TTC549 (cell line): ENCODE results near the gene KCNG4.
"Not testable (repeated sequence)": the region's sequence is repeated elsewhere in the genome, so short reads cannot be mapped to it uniquely, and the experiment has no call there.

Experiments
- FAIRE-seq: peaks from 2 replicates; lab custom pipeline; 2012; peaks lifted over from hg19 to GRCh38; lab: Jason Lieb, UNC

The KCNG4 gene

GRCh38 chr16:84234321-84235241 lies 5.2 kb downstream of the KCNG4 start:
- no peak for FAIRE-seq

- FAIRE-seq: no peak
These were observed 6.1 kb downstream of the KCNG4 start for GRCh38 chr16:84233748-84234147.

- FAIRE-seq: no peak
These were observed 6.8 kb downstream of the KCNG4 start for GRCh38 chr16:84232969-84233368.

- FAIRE-seq: no peak
These were observed 7.8 kb downstream of the KCNG4 start for GRCh38 chr16:84232060-84232459.

- no peak for FAIRE-seq
These were observed 10.3 kb downstream of the KCNG4 start for GRCh38 chr16:84229471-84229870.

GRCh38 chr16:84228256-84228838 lies 11.5 kb downstream of the KCNG4 start:
- no peak for FAIRE-seq

GRCh38 chr16:84227548-84227947 lies 12.3 kb downstream of the KCNG4 start:
- no peak for FAIRE-seq

- no peak for FAIRE-seq
These were observed 13.8 kb downstream of the KCNG4 start for GRCh38 chr16:84226026-84226425.

GRCh38 chr16:84225571-84225970 lies 14.2 kb downstream of the KCNG4 start:
- FAIRE-seq: no peak

GRCh38 chr16:84225126-84225525 lies 14.7 kb downstream of the KCNG4 start:
- FAIRE-seq: no peak

GRCh38 chr16:84224554-84224953 lies 15.3 kb downstream of the KCNG4 start:
- FAIRE-seq: no peak

- FAIRE-seq: no peak
These were observed 16.4 kb downstream of the KCNG4 start for GRCh38 chr16:84223456-84223855.

- no peak for FAIRE-seq
These were observed 19.0 kb downstream of the KCNG4 start for GRCh38 chr16:84220851-84221250.

GRCh38 chr16:84218956-84219355 lies 20.9 kb downstream of the KCNG4 start:
- no peak for FAIRE-seq

GRCh38 chr16:84218176-84218823 lies 21.5 kb downstream of the KCNG4 start:
- no peak for FAIRE-seq

GRCh38 chr16:84216144-84216543 lies 23.7 kb downstream of the KCNG4 start:
- FAIRE-seq: not testable (repeated sequence)

- FAIRE-seq: no peak
These were observed 24.3 kb downstream of the KCNG4 start for GRCh38 chr16:84215531-84215930.

- FAIRE-seq: no peak
These were observed 25.3 kb downstream of the KCNG4 start for GRCh38 chr16:84214451-84215066.

GRCh38 chr16:84212631-84213030 lies 27.2 kb downstream of the KCNG4 start:
- FAIRE-seq: no peak

- no peak for FAIRE-seq
These were observed 27.7 kb downstream of the KCNG4 start for GRCh38 chr16:84212154-84212553.

GRCh38 chr16:84209989-84210388 lies 29.8 kb downstream of the KCNG4 start:
- no peak for FAIRE-seq

GRCh38 chr16:84207879-84208278 lies 31.9 kb downstream of the KCNG4 start:
- no peak for FAIRE-seq

- no peak for FAIRE-seq
These were observed 32.6 kb downstream of the KCNG4 start for GRCh38 chr16:84207251-84207650.
